GM12878 (cell line): ENCODE measurements around the gene RIMS1.

Experiments used
- ASH2L ChIP-seq: fragments of 300-600, 200-600 bp; sonication (generic); IDR thresholded peaks from 2 replicates; pipeline ENCODE4 v1.6.1; 2017; ENCODE audit warnings: low read depth, mild to moderate bottlenecking, borderline replicate concordance
- CBFB ChIP-seq: IDR thresholded peaks from 2 replicates; pipeline ENCODE4 v1.6.1; 2016; ENCODE audit warnings: antibody characterized with exemption, low read depth
- CEBPB ChIP-seq, 2 experiments: fragments of 150-350 bp in 1 of 2; IDR thresholded peaks; 2 replicates each; pipeline ENCODE4 v1.6.1; 2012 to 2014; ENCODE audit warnings: low read depth in 2 of 2, low read length in 2 of 2, borderline replicate concordance in 1 of 2, inconsistent platforms in 1 of 2
- CTCF ChIP-seq, 3 experiments: IDR thresholded peaks in 2 of 3; conservative IDR thresholded peaks in 1 of 3; 2 replicates each; pipeline ENCODE4 v1.5.1; 2011; ENCODE audit warnings: low read depth in 3 of 3, low read length in 3 of 3, mild to moderate bottlenecking in 3 of 3, control low read depth in 2 of 3, moderate library complexity in 2 of 3, inconsistent platforms in 1 of 3, mixed read lengths in 1 of 3; ENCODE audit not compliant: control insufficient read depth in 2 of 3, insufficient read depth in 1 of 3; ENCODE audit errors: extremely low read depth in 1 of 3
- EZH2 ChIP-seq: IDR thresholded peaks from 2 replicates; pipeline ENCODE4 v1.6.1; 2012; ENCODE audit warnings: low read depth, mild to moderate bottlenecking, control low read depth, inconsistent platforms, low read length, borderline replicate concordance; ENCODE audit not compliant: control insufficient read depth
- HCFC1 ChIP-seq: fragments of 150-350 bp; IDR thresholded peaks from 2 replicates; pipeline ENCODE4 v1.6.1; 2014; ENCODE audit warnings: low read length
- MAX ChIP-seq: IDR thresholded peaks from 2 replicates; pipeline ENCODE4 v1.6.1; 2012; ENCODE audit warnings: low read depth, low read length, improper control_type of control experiment
- POLR2A ChIP-seq: IDR thresholded peaks from 2 replicates; pipeline ENCODE4 v1.6.1; 2011; ENCODE audit warnings: low read depth, mild to moderate bottlenecking, low read length
- POLR2AphosphoS5 ChIP-seq: IDR thresholded peaks from 2 replicates; pipeline ENCODE4 v1.6.1; 2011; ENCODE audit warnings: mild to moderate bottlenecking, low read length, inconsistent platforms
- PRDM15 ChIP-seq: fragments of 450-650 bp; formaldehyde crosslinking; IDR thresholded peaks from 2 replicates; pipeline ENCODE4 v1.4.0; 2020; ENCODE audit warnings: mild to moderate bottlenecking, moderate library complexity
- RAD21 ChIP-seq: IDR thresholded peaks from 2 replicates; pipeline ENCODE4 v1.6.1; 2011; ENCODE audit warnings: mild to moderate bottlenecking, low read depth, low read length, moderate library complexity; ENCODE audit not compliant: insufficient read depth
- USF1 ChIP-seq: IDR thresholded peaks from 2 replicates; pipeline ENCODE4 v1.6.1; 2011; ENCODE audit warnings: borderline replicate concordance, low read depth, mild to moderate bottlenecking, moderate library complexity, mixed read lengths, low read length; ENCODE audit not compliant: insufficient read depth; ENCODE audit errors: extremely low read length
- USF2 ChIP-seq: IDR thresholded peaks from 2 replicates; pipeline ENCODE4 v1.6.1; 2011; ENCODE audit warnings: low read depth, low read length, improper control_type of control experiment, borderline replicate concordance

- no peak for TF ChIP-seq PRDM15 (CRISPR knock-in tag)
- no peak for TF ChIP-seq POLR2A
- no peak for TF ChIP-seq HCFC1
- no peak for TF ChIP-seq POLR2AphosphoS5
- no peak for TF ChIP-seq CTCF (IDR thresholded peaks at IDR 0.05 in 2 of 3, conservative IDR thresholded peaks at IDR 0.05 in 1 of 3; ENCODE audit: control insufficient read depth in 2 of 3, extremely low read depth in 1 of 3, insufficient read depth in 1 of 3, low read depth in 3 of 3, low read length in 3 of 3)
- TF ChIP-seq USF2 = no peak
- TF ChIP-seq CBFB = no peak
- no peak for TF ChIP-seq MAX
- no peak for TF ChIP-seq EZH2
- TF ChIP-seq USF1 = no peak
- TF ChIP-seq RAD21 = no peak
- no peak for TF ChIP-seq CEBPB (IDR thresholded peaks at IDR 0.05; ENCODE audit: borderline replicate concordance in 1 of 2, low read depth in 2 of 2, low read length in 2 of 2)
- TF ChIP-seq ASH2L = no peak
These were observed 533.6 kb downstream of the RIMS1 start for GRCh38 chr6:72419966-72420365.
